ENCODE results near the gene SF3B4. TPM values are rescaled to one million over a fixed set of nuclear protein-coding genes. Genes with fewer than 3 reads are reported as not detected.

SF3B4 gene
- total RNA-seq, 2 experiments from 2014 or later, result 67.1 to 67.6 TPM

DNA sequence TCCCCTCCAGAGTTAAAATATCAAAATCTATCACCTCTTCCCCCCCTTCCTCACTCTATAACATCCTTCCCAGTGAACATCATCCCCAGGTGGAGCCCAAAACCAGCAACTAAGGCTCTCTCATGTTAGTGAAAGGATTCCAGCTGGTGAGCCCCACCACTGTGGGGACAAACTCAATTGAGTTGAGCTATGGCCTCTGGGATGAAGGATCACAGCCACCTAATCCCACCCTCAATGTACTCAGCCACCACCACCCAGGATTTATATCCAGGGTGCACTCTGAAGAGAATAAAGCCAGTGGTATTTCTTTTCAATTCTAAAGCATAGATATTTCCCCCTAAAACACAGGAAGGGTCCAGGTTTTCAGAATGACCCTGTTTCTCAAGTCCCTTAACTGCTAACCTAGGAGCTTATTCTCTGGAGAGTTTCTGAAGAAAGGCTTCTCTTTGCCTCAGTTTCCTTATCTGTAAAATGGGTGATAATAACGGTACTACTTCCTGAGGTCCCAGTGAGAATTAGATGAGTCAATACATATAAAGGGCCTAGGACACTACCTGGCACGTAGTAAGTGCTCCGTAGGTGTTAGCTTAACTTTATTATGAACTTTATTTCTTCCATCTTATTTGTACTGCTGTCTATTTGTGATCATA lies 43.9 kb downstream of the SF3B4 start:
- no peak for DNase-seq
- no peaks in the 10 kb centered on the region for H3K9me3 Mint-ChIP-seq
- no peak overlapping the region for H3K27ac Mint-ChIP-seq
- CTCF ChIA-PET, result interaction anchor here (1.3 kb wide), 1 partner anchor 79 kb away, joined by 3 read pairs; no protein-coding TSS in a partner anchor
- POLR2A ChIA-PET, result interaction anchor here (1.8 to 6.8 kb wide), 3 partner anchors 17 to 126 kb away, joined by 5 to 325 read pairs (median 104); partner anchors contain the start of gene BOLA1
- H3K27me3 Mint-ChIP-seq, result peaks cover 2% of the 10 kb centered on the region
- no peaks in the 10 kb centered on the region for H3K36me3 Mint-ChIP-seq (ENCODE audit: low read depth)
- intact Hi-C loops (cut with micrococcal nuclease), result no loop called here
- peaks cover 26% of the 10 kb centered on the region for H3K4me1 Mint-ChIP-seq (ENCODE audit: low read depth)
- TF ChIP-seq, protein P1, sequence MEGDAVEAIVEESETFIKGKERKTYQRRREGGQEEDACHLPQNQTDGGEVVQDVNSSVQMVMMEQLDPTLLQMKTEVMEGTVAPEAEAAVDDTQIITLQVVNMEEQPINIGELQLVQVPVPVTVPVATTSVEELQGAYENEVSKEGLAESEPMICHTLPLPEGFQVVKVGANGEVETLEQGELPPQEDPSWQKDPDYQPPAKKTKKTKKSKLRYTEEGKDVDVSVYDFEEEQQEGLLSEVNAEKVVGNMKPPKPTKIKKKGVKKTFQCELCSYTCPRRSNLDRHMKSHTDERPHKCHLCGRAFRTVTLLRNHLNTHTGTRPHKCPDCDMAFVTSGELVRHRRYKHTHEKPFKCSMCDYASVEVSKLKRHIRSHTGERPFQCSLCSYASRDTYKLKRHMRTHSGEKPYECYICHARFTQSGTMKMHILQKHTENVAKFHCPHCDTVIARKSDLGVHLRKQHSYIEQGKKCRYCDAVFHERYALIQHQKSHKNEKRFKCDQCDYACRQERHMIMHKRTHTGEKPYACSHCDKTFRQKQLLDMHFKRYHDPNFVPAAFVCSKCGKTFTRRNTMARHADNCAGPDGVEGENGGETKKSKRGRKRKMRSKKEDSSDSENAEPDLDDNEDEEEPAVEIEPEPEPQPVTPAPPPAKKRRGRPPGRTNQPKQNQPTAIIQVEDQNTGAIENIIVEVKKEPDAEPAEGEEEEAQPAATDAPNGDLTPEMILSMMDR (IDR thresholded peaks at IDR 0.05), result no peak
- no peak for ATAC-seq
- no peak overlapping the region for H3K4me3 Mint-ChIP-seq

DNA sequence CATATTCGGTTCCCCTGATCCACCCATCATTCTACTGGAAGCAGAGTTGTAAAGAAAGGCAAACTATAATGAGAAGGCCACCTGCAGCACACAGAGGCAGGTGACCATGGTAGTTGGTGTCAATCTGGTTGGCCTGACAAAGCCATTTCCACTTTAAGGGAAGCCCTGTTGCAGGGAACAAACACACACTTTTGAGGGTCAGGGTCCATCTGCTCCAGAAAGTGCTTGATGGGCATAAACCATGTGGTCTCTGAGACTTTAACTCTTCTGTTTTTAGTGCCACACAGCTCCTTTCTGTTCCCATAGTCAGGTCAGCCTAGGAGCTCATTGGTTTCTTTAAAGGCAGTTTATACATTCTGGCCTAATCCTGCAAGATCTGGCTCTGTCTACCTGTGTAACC lies 45.7 kb downstream of the SF3B4 start:
- ATAC-seq (no peak), DNase-seq (no peak)
- H3K4me3 Mint-ChIP-seq, result no peak overlapping the region
- H3K36me3 Mint-ChIP-seq (ENCODE audit: low read depth), result no peaks in the 10 kb centered on the region
- H3K4me1 Mint-ChIP-seq (ENCODE audit: low read depth), result peaks cover 30% of the 10 kb centered on the region
- intact Hi-C loops (cut with micrococcal nuclease), result no loop called here
- H3K27ac Mint-ChIP-seq, result peak overlapping the region; percentile 9
- ChIA-PET CTCF (no interaction called here), POLR2A (interaction anchor here (0.9 kb wide), 1 partner anchor 38 kb away, joined by 4 read pairs; no protein-coding TSS in a partner anchor)
- no peaks in the 10 kb centered on the region for H3K9me3 Mint-ChIP-seq
- TF ChIP-seq, protein P1 (IDR thresholded peaks at IDR 0.05), result no peak
- H3K27me3 Mint-ChIP-seq, result no peaks in the 10 kb centered on the region

DNA sequence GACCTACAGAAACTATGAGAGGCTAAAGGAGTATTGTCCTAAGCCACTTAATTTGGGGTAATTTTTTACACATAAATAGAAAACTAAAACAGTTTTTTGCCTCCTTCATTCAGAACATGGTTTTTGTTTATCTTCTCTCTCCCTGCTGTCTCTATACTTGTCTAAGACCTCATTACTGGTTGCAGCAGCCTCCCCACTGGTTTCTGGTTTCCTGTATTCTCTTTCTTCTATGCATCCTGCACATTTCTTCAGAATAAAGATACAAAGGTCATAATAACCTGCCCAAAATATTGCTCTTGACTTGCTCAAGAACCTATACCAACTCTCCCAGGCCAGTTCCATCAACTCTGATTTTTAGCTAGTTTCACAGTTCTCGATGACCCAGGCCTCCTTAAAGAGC lies 48.0 kb downstream of the SF3B4 start:
- Mint-ChIP-seq H3K27ac (peak overlapping the region; percentile 76), H3K27me3 (no peaks in the 10 kb centered on the region), H3K4me1 (ENCODE audit: low read depth) (peaks cover 30% of the 10 kb centered on the region), H3K9me3 (no peaks in the 10 kb centered on the region), H3K36me3 (ENCODE audit: low read depth) (no peaks in the 10 kb centered on the region), H3K4me3 (peak overlapping the region; percentile 9)
- intact Hi-C loops (cut with micrococcal nuclease), result no loop called here
- TF ChIP-seq, protein P1 (IDR thresholded peaks at IDR 0.05), result no peak
- ChIA-PET POLR2A (interaction anchor here (0.9 kb wide), 1 partner anchor 8 kb away, joined by 3 read pairs; no protein-coding TSS in a partner anchor), CTCF (no interaction called here)
- ATAC-seq, result peak; percentile 66
- peak; percentile 44 for DNase-seq

DNA sequence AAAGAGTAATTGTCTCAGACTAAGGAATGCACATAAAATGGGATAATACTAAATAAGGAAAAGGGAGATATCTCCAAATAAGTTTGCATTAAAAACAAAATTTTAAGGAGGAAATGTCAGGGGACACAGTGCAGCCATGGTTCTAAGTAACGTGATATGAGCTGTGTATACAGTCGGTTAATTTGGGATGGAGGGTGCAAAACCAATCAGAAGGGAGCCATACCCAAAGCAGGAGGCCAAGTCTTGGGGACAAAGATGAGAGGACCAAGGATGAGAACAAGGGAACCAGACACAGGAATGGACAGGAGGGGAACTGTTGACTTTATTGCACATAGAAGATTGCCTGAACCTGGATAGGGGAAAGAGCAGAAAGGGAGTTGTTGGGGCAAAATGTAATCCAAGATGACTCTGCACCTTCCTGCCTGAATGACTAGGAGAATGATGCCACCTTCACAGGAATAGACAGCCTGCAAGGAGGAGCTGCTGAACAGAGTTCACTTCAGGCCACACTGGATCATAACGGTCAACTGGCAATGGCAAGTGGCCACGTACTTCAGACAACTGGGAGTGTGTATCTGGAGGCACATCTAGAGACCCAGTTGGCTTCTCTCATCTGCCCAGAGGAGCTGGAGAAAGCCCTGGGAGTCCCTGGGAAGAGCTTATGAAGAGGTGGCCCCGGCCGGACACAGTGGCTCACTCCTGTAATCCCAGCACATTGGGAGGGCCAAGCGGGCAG lies 50.2 kb downstream of the SF3B4 start:
- H3K4me1 Mint-ChIP-seq (ENCODE audit: low read depth), result peaks cover 28% of the 10 kb centered on the region
- no peaks in the 10 kb centered on the region for H3K9me3 Mint-ChIP-seq
- H3K27me3 Mint-ChIP-seq, result no peaks in the 10 kb centered on the region
- TF ChIP-seq, protein P1 (IDR thresholded peaks at IDR 0.05), result no peak
- H3K4me3 Mint-ChIP-seq, result no peak overlapping the region
- H3K36me3 Mint-ChIP-seq (ENCODE audit: low read depth), result no peaks in the 10 kb centered on the region
- no peak for DNase-seq
- ChIA-PET POLR2A (interaction anchor here (0.8 to 2.2 kb wide), 3 partner anchors 10 to 34 kb away, joined by 3 to 36 read pairs (median 4); a partner anchor contains a TSS), CTCF (no interaction called here)
- intact Hi-C loops (cut with micrococcal nuclease), result no loop called here
- H3K27ac Mint-ChIP-seq, result no peak overlapping the region
- ATAC-seq, result no peak

Other genes starting within 250 kb of the SF3B4 start
- not detected for gene FCGR1A, start 145.1 kb downstream of the SF3B4 start, total RNA-seq
- gene BOLA1, start 28.2 kb downstream of the SF3B4 start, total RNA-seq, result 10 to 100 TPM; 25.1 to 28.8 TPM
- 1 to 10 TPM; 8.2 to 9.1 TPM for gene SV2A, start 10.0 kb downstream of the SF3B4 start, total RNA-seq
- under 1 TPM; 0.51 to 0.86 TPM for gene MTMR11, start 9.1 kb upstream of the SF3B4 start, total RNA-seq
- 10 to 100 TPM; 16.1 to 17.3 TPM for gene OTUD7B, start 82.9 kb upstream of the SF3B4 start, total RNA-seq
- 10 to 100 TPM; 19.4 to 22.8 TPM for gene VPS45, start 140.0 kb upstream of the SF3B4 start, total RNA-seq
- 10 to 100 TPM; 18.2 to 19.0 TPM for gene PLEKHO1, start 222.1 kb upstream of the SF3B4 start, total RNA-seq

All from activated CD8-positive, alpha-beta T cell treated with anti-CD3 and anti-CD28 coated beads for 36 hours (primary cell).